ENCODE data around the gene CYSLTR2. TPM values are rescaled to one million over a fixed set of nuclear protein-coding genes. Genes with fewer than 3 reads are reported as not detected.

CYSLTR2 gene
- total RNA-seq, 2 experiments from 2014 or later: 0.09 TPM; not detected in 1

DNA sequence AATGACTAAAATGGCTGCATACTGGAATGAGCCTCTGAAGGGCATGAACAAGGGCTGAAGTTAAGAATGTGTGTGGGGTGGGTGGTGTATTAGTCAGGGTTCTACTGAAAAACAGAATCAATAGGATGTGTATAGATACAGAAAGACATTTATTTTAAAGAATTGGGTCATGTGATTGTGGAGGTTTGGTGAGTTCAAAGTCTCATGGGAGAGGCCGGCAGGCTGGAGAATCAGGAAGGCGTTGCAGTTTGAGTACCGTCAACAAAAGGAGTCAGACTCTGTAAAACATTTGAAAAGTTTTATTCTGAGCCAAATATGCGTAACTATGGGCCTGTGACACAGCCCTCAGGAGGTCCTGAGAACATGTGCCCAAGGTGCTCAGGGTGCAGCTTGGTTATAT is 24.5 kb upstream of the CYSLTR2 start:
- no peak overlapping the region for H3K27ac ChIP-seq (ENCODE audit: low read depth, low read length, poor library complexity, severe bottlenecking)
- H3K4me3 ChIP-seq (ENCODE audit: low read depth, low read length, poor library complexity, severe bottlenecking): no peak overlapping the region
- no peaks in the 10 kb centered on the region for H3K79me2 ChIP-seq (ENCODE audit: insufficient read depth, low read depth, low read length)
- no peaks in the 10 kb centered on the region for H4K20me1 ChIP-seq (ENCODE audit: insufficient read depth, low read length)
- BruUV-seq (replicated peaks): no TSS peak
- CTCF ChIA-PET (ENCODE audit: unreplicated experiment): no interaction called here
- no peaks in the 10 kb centered on the region for H3K36me3 ChIP-seq (ENCODE audit: insufficient read depth, low read length)
- H3K4me2 ChIP-seq (ENCODE audit: low read length): no peak overlapping the region
- H2AFZ ChIP-seq (ENCODE audit: low read length): no peak overlapping the region
- TF ChIP-seq, protein P1, sequence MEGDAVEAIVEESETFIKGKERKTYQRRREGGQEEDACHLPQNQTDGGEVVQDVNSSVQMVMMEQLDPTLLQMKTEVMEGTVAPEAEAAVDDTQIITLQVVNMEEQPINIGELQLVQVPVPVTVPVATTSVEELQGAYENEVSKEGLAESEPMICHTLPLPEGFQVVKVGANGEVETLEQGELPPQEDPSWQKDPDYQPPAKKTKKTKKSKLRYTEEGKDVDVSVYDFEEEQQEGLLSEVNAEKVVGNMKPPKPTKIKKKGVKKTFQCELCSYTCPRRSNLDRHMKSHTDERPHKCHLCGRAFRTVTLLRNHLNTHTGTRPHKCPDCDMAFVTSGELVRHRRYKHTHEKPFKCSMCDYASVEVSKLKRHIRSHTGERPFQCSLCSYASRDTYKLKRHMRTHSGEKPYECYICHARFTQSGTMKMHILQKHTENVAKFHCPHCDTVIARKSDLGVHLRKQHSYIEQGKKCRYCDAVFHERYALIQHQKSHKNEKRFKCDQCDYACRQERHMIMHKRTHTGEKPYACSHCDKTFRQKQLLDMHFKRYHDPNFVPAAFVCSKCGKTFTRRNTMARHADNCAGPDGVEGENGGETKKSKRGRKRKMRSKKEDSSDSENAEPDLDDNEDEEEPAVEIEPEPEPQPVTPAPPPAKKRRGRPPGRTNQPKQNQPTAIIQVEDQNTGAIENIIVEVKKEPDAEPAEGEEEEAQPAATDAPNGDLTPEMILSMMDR (conservative IDR thresholded peaks at IDR 0.05; ENCODE audit: low read length): no peak
- no peak for TF ChIP-seq EZH2phosphoT487 (IDR thresholded peaks at IDR 0.05; ENCODE audit: borderline replicate concordance, low read depth, low read length)
- H3K9me3 ChIP-seq (ENCODE audit: low read length): no peaks in the 10 kb centered on the region
- no peaks in the 10 kb centered on the region for H3K9me2 ChIP-seq (ENCODE audit: insufficient read depth, low read length)
- POLR2A ChIA-PET: interaction anchor here (0.6 kb wide), 1 partner anchor 383 kb away, joined by 3 read pairs; no protein-coding TSS in a partner anchor
- intact Hi-C loops (cut with micrococcal nuclease; ENCODE audit: unreplicated experiment): no loop called here
- DNase-seq (ENCODE audit: low spot score): no peak
- H3K4me1 ChIP-seq (ENCODE audit: insufficient read depth, low read length, poor library complexity, severe bottlenecking): no peaks in the 10 kb centered on the region

DNA sequence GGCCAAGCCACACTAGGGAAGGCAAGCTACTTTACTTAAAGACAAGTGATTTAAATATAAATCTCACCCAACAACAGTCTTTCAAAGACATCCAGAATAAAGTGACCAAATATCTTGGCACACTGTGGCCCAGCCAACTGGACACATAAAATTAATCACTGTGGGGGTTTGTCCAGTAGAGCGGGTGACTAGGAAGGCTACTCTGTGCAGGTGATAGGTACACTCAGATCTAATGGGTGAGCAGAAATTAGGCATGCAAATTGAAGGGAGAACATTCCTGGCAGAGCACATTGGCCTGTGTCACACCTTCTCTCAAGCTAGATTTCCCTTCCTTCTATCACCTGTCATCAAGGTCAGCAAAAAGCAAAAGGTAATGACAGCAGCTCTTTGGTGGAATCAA is 23.4 kb upstream of the CYSLTR2 start:
- H2AFZ ChIP-seq (ENCODE audit: low read length): no peak overlapping the region
- ChIA-PET POLR2A (no interaction called here), CTCF (ENCODE audit: unreplicated experiment) (no interaction called here)
- H3K4me3 ChIP-seq (ENCODE audit: low read depth, low read length, poor library complexity, severe bottlenecking): no peak overlapping the region
- H3K79me2 ChIP-seq (ENCODE audit: insufficient read depth, low read depth, low read length): no peaks in the 10 kb centered on the region
- BruUV-seq (replicated peaks): no TSS peak
- no peak overlapping the region for H3K27ac ChIP-seq (ENCODE audit: low read depth, low read length, poor library complexity, severe bottlenecking)
- no peaks in the 10 kb centered on the region for H3K9me2 ChIP-seq (ENCODE audit: insufficient read depth, low read length)
- H3K36me3 ChIP-seq (ENCODE audit: insufficient read depth, low read length): no peaks in the 10 kb centered on the region
- no peaks in the 10 kb centered on the region for H4K20me1 ChIP-seq (ENCODE audit: insufficient read depth, low read length)
- H3K4me1 ChIP-seq (ENCODE audit: insufficient read depth, low read length, poor library complexity, severe bottlenecking): no peaks in the 10 kb centered on the region
- peaks cover 6% of the 10 kb centered on the region for H3K9me3 ChIP-seq (ENCODE audit: low read length)
- intact Hi-C loops (cut with micrococcal nuclease; ENCODE audit: unreplicated experiment): no loop called here
- TF ChIP-seq, protein P1 (conservative IDR thresholded peaks at IDR 0.05; ENCODE audit: low read length): no peak
- TF ChIP-seq EZH2phosphoT487 (IDR thresholded peaks at IDR 0.05; ENCODE audit: borderline replicate concordance, low read depth, low read length): no peak
- no peak overlapping the region for H3K4me2 ChIP-seq (ENCODE audit: low read length)
- no peak for DNase-seq (ENCODE audit: low spot score)

DNA sequence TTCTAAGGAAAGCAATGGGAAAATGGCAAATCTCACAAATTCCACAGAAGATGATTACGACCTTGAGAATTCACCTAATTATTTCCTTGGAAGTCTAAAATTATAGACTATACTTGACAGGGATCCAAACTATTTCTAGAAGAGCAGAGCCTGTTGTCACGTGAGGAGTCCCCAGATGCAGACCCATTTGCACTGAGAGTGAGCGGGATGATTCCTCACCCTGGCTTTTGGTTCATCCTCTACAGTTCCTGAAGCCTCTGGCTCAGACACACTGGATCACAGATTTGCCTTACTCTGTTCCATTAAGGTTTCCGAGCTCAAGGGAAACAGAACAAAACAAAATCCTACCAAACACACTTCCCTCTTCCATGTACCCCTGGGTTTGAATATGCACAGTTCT is 23.0 kb upstream of the CYSLTR2 start:
- Histone ChIP-seq H3K36me3 (ENCODE audit: insufficient read depth, low read length) (no peaks in the 10 kb centered on the region), H3K27ac (ENCODE audit: low read depth, low read length, poor library complexity, severe bottlenecking) (no peak overlapping the region), H3K4me3 (ENCODE audit: low read depth, low read length, poor library complexity, severe bottlenecking) (no peak overlapping the region), H3K4me1 (ENCODE audit: insufficient read depth, low read length, poor library complexity, severe bottlenecking) (no peaks in the 10 kb centered on the region), H3K4me2 (ENCODE audit: low read length) (no peak overlapping the region), H3K79me2 (ENCODE audit: insufficient read depth, low read depth, low read length) (no peaks in the 10 kb centered on the region), H2AFZ (ENCODE audit: low read length) (no peak overlapping the region), H3K9me3 (ENCODE audit: low read length) (peaks cover 7% of the 10 kb centered on the region), H4K20me1 (ENCODE audit: insufficient read depth, low read length) (no peaks in the 10 kb centered on the region), H3K9me2 (ENCODE audit: insufficient read depth, low read length) (no peaks in the 10 kb centered on the region)
- POLR2A ChIA-PET: no interaction called here
- TF ChIP-seq, protein P1 (conservative IDR thresholded peaks at IDR 0.05; ENCODE audit: low read length): no peak
- no peak for TF ChIP-seq EZH2phosphoT487 (IDR thresholded peaks at IDR 0.05; ENCODE audit: borderline replicate concordance, low read depth, low read length)
- no peak for DNase-seq (ENCODE audit: low spot score)
- CTCF ChIA-PET (ENCODE audit: unreplicated experiment): no interaction called here
- intact Hi-C loops (cut with micrococcal nuclease; ENCODE audit: unreplicated experiment): no loop called here
- BruUV-seq (replicated peaks): no TSS peak
